SK-N-SH (cell line): ENCODE results near the gene STPG1.

ENCODE experiments used
- FOXM1 ChIP-seq: IDR thresholded peaks from 2 replicates; pipeline ENCODE4 v1.4.0; 2012; ENCODE audit warnings: low read depth, mild to moderate bottlenecking
- JUND ChIP-seq: IDR thresholded peaks from 2 replicates; pipeline ENCODE4 v1.4.0; 2012
- NRF1 ChIP-seq: IDR thresholded peaks from 2 replicates; pipeline ENCODE4 v1.6.1; 2012; ENCODE audit warnings: low read depth, mild to moderate bottlenecking, low read length
- POLR2AphosphoS5 ChIP-seq: IDR thresholded peaks from 2 replicates; pipeline ENCODE4 v1.6.1; 2012; ENCODE audit warnings: low read depth, low read length
- SIN3A ChIP-seq: IDR thresholded peaks from 2 replicates; pipeline ENCODE4 v1.6.1; 2012; ENCODE audit warnings: low read depth, mild to moderate bottlenecking, low read length, moderate library complexity, borderline replicate concordance
- TF ChIP-seq, protein P1 (sequence below): fragments of 200-600 bp; sonication (generic); IDR thresholded peaks from 2 replicates; pipeline ENCODE4 v1.6.1; 2017; ENCODE audit warnings: antibody characterized with exemption, mild to moderate bottlenecking, moderate library complexity
- TF ChIP-seq, protein P2 (sequence below): IDR thresholded peaks from 2 replicates; pipeline ENCODE4 v1.4.0; 2012; ENCODE audit warnings: low read depth

DNA sequence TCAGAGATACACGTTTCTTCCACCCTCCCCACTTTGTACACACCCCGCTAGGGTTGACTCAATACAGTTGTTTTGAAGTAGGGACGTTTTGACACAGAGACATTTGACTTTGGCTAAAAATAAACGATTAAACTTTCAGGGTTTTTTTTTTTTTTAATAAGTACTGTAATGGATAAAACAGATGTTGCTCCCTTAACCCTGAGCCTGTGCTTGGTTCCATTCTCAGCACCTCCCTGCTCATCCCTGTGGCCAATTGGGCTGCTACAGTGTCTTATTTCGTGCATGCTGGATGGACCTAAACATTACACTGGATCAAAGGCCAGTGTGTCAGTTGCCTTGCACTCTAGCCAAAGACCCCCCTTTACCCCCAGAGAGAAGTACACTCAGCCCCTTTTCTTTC, 77.5 kb downstream of the STPG1 start:
- no peak for TF ChIP-seq SIN3A
- no peak for TF ChIP-seq NRF1
- TF ChIP-seq, protein P1, sequence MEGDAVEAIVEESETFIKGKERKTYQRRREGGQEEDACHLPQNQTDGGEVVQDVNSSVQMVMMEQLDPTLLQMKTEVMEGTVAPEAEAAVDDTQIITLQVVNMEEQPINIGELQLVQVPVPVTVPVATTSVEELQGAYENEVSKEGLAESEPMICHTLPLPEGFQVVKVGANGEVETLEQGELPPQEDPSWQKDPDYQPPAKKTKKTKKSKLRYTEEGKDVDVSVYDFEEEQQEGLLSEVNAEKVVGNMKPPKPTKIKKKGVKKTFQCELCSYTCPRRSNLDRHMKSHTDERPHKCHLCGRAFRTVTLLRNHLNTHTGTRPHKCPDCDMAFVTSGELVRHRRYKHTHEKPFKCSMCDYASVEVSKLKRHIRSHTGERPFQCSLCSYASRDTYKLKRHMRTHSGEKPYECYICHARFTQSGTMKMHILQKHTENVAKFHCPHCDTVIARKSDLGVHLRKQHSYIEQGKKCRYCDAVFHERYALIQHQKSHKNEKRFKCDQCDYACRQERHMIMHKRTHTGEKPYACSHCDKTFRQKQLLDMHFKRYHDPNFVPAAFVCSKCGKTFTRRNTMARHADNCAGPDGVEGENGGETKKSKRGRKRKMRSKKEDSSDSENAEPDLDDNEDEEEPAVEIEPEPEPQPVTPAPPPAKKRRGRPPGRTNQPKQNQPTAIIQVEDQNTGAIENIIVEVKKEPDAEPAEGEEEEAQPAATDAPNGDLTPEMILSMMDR, result no peak
- no peak for TF ChIP-seq FOXM1
- TF ChIP-seq POLR2AphosphoS5, result no peak
- TF ChIP-seq, protein P2, sequence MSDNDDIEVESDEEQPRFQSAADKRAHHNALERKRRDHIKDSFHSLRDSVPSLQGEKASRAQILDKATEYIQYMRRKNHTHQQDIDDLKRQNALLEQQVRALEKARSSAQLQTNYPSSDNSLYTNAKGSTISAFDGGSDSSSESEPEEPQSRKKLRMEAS, result no peak
- no peak for TF ChIP-seq JUND
